Fibroblast of the aortic adventitia (primary cell): ENCODE data around the gene TP53I3. TPM values are rescaled to one million over a fixed set of nuclear protein-coding genes. Genes with fewer than 3 reads are reported as not detected.

Source experiments
- DNase-seq: peaks from one replicate; pipeline ENCODE4 v3.0.0-alpha.2; 2010; ENCODE audit warnings: low read depth
- H3K4me3 ChIP-seq: 2 replicates; pipeline ENCODE4 v1.5.1; 2011; ENCODE audit warnings: low read depth, mild to moderate bottlenecking, control low read depth, low read length, moderate library complexity
- total RNA-seq: library from RNA; depleted of rRNA; stranded (reverse); fragments of >200 nt; gene quantifications from 2 replicates; pipeline ENCODE4 v1.2.3, GENCODE V29; 2012; ENCODE audit warnings: low replicate concordance
- TF ChIP-seq, protein P1 (sequence below): IDR thresholded peaks from 2 replicates; pipeline ENCODE4 v1.5.1; 2011; ENCODE audit warnings: mild to moderate bottlenecking, low read length, control low read depth, inconsistent platforms; ENCODE audit not compliant: insufficient read depth

The TP53I3 gene, protein sequence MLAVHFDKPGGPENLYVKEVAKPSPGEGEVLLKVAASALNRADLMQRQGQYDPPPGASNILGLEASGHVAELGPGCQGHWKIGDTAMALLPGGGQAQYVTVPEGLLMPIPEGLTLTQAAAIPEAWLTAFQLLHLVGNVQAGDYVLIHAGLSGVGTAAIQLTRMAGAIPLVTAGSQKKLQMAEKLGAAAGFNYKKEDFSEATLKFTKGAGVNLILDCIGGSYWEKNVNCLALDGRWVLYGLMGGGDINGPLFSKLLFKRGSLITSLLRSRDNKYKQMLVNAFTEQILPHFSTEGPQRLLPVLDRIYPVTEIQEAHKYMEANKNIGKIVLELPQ
- 22.3 and 38.7 TPM in 2 replicates for total RNA-seq

DNA sequence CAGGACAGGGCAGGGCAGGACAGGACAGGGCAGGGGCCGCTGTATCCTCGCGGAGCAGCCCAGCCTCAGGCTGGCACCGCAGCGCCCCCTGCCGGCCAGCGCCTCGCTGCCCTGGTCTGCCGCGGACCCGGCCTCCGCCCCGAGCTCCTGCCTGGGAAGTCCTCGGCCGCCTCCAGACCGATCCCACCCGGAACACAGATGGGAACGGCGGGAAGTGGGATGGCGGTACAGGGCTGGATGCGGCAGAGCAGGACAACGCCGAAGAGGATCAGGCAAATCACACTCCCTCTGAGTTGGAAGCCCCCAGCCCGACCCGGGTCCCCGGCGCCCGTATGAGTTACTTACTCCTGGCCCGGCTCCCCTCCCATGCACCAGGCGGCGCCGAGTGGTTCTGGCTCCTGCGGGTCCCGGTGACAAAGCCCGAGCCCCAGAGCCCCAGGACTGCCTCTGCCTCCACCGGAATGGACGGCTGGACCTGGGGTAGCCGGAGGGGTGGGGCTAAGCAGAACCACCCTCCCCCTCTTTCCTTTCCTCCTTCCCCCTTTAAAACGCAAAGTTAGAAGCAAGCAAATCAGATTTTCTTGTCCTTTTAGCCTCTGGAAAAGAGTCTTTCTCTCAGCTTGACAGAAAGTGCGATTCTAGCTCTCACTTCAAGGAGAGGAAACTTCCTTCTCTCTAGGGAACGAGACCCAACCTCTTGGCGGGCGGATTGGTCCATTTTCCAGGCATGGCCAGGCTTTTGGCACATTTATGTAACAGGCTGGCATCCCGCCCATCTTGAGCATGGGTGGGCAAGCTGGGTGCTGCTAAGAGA, at the start of gene TP53I3:
Gene TP53I3, minus strand, starts transcription at position 449 of the 814 bp plus-strand sequence. CDS start 508 bp downstream, outside the sequence.
- H3K4me3 ChIP-seq, result peak within 1 kb of the TSS; percentile 82
- peak; percentile 87 for DNase-seq
- TF ChIP-seq, protein P1, sequence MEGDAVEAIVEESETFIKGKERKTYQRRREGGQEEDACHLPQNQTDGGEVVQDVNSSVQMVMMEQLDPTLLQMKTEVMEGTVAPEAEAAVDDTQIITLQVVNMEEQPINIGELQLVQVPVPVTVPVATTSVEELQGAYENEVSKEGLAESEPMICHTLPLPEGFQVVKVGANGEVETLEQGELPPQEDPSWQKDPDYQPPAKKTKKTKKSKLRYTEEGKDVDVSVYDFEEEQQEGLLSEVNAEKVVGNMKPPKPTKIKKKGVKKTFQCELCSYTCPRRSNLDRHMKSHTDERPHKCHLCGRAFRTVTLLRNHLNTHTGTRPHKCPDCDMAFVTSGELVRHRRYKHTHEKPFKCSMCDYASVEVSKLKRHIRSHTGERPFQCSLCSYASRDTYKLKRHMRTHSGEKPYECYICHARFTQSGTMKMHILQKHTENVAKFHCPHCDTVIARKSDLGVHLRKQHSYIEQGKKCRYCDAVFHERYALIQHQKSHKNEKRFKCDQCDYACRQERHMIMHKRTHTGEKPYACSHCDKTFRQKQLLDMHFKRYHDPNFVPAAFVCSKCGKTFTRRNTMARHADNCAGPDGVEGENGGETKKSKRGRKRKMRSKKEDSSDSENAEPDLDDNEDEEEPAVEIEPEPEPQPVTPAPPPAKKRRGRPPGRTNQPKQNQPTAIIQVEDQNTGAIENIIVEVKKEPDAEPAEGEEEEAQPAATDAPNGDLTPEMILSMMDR, result peak; percentile 70

DNA sequence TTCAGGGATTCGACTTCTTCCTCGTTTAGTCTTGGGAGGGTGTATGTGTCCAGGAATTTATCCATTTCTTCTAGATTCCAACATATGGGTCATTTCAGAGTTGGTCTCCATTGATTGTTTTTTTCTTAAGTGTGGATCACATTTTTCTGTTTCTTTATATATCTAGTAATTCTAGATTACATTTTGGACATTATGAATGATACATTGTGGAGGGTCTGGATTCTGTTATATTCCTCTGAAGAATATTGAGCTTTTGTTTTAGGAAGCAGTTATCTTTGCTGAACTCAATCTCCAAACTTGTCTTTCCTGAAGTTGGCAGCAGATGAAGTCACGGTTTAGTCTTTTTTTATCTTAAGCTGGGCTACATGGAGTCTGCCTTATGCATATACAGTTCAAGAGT, 47.9 kb upstream of the TP53I3 start:
- TF ChIP-seq, protein P1, result no peak
- no peak for DNase-seq
- H3K4me3 ChIP-seq, result no peak overlapping the region

DNA sequence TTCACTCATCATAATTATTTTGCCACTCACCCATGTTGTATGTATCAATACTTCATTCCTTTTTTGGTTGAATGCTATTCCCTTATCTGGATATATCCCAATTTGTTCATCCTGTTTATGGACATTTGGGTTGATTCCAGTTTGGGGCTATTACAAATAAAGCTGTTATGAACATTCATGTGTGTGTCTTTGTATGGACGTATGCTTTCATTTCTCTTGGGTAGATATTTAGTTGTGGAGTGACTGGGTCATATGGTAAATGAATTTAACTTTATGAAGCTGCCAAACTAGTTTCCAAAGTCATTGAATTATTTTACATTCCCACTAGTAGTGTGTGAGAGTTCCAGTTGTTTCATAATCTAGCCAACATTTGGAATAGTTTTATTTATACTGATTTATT, 41.3 kb upstream of the TP53I3 start:
- no peak overlapping the region for H3K4me3 ChIP-seq
- TF ChIP-seq, protein P1, result no peak
- no peak for DNase-seq

DNA sequence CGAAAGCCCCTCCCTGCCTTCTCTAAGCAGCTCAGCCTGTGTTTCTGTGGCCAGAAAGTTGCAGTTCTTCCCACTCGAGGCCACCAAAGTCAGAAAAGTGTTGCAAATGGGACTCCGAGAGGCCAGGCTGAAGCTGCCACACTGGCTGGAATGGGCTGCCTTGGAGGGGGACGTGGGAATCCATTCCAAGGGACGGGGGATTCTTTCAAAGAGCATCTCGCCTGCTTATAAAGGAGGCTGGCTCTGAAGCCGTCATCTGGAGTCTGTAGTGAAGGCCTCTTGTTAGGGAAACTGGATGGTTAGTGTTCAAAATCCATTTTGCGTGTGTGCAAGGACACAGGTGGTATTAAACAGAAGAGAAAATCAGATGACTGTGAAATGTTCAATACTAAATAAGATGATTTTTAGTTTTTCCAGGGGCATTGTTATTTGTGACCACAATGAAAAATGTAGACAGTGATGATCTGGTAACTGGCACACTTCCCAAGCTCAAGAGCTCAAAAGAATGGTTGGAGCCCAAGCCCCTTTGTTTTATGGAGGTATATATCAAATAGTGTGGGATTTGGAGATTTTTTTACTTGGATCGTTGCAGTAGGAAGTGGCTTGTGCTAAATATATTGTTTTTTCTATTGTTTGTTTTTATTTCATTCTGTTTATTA, 39.4 kb upstream of the TP53I3 start:
- peak overlapping the region; percentile 83 for H3K4me3 ChIP-seq
- DNase-seq, result peak; percentile 49
- TF ChIP-seq, protein P1, result no peak

DNA sequence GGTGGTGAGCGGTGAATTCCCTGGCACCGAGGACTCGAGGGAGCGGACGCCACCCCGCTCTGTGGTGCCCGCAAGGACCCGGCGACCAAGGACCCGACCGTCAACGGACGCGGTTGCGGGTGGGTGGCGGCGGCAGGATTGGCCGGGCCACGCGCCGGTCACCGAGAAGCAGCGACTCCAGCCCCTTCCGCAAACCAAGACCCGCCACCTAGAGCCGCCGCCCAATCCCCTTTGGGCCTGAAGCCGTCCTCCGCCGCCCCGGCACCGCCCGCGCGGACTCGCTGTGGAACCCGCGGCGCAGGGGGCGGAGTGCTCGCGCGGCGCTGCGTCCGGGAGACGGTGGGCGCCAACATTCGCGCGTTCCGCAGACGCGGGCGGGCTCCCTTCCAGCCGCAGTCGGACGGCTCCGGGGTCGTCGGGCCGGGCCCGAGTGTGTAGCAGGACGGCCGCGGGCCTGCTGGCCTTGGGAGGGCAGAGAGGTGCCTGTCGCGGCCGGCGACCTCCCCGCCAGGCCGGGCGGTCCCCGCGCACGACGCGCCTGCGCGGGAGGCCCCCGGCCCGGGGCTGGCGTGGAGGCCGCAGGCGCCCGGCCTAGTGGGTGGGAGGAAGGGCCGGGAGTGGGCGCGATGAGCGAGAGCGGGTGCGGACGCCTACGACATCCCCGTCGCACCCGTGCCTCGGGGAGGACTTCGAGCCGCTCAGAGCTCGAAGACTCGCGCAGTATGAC, 38.7 kb upstream of the TP53I3 start, which contains the start of the genes FAM228B and PFN4:
Gene FAM228B, plus strand, starts transcription at position 275 of the 727 bp plus-strand sequence. CDS start 893 bp downstream, outside the sequence.
Gene PFN4, minus strand, starts transcription at position 140 of the 727 bp plus-strand sequence. CDS start 799 bp downstream, outside the sequence.
- peak within 1 kb of the TSS; percentile 83 for H3K4me3 ChIP-seq
- DNase-seq, result peak; percentile 76
- TF ChIP-seq, protein P1, result no peak
